GM12873 (cell line): ENCODE data around the gene FGF12.

ENCODE experiments used
- TF ChIP-seq, protein P1 (sequence below): IDR thresholded peaks from 2 replicates; pipeline ENCODE4 v1.5.1; 2012; ENCODE audit warnings: low read depth, mild to moderate bottlenecking, moderate library complexity, low read length, control low read depth; ENCODE audit not compliant: insufficient read depth; ENCODE audit errors: missing control alignments

Gene FGF12

DNA sequence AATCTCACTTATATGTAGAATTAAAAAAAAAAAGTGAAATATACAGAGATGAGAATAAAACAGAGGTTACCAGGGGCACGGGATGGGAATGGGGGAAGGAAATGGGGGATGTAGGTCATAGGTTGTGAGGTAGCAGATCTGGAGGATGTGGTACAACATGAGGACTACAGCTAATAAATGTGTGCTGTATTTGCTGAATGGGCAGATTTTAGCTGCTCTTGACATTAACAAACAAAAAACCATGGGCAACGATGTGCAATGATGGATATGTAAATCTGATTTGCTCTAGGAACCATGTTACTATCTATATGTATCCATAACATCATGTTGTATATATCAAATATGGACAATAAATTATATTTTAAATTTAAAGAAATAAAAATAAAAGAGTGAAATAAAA, 87.4 kb downstream of the FGF12 start:
- TF ChIP-seq, protein P1, sequence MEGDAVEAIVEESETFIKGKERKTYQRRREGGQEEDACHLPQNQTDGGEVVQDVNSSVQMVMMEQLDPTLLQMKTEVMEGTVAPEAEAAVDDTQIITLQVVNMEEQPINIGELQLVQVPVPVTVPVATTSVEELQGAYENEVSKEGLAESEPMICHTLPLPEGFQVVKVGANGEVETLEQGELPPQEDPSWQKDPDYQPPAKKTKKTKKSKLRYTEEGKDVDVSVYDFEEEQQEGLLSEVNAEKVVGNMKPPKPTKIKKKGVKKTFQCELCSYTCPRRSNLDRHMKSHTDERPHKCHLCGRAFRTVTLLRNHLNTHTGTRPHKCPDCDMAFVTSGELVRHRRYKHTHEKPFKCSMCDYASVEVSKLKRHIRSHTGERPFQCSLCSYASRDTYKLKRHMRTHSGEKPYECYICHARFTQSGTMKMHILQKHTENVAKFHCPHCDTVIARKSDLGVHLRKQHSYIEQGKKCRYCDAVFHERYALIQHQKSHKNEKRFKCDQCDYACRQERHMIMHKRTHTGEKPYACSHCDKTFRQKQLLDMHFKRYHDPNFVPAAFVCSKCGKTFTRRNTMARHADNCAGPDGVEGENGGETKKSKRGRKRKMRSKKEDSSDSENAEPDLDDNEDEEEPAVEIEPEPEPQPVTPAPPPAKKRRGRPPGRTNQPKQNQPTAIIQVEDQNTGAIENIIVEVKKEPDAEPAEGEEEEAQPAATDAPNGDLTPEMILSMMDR = no peak

DNA sequence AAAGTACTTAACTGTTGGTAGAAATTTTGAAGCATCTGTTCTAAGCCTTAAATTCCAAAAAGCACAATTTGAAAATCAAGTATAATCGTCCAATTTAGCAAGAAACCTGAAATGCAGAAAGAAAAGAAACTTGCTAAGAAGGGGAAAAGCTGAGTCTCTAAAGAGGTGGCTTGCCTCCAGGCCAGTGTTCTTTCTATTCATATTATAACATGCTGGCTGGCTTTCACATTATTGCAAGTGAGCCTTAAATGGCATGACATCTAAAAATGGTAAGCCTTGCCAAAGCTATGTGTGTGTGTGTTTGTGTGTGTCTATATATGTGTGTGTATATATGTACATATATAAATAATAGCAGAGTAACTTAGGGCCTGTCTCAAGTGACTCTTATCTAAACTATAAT, 89.5 kb downstream of the FGF12 start:
- TF ChIP-seq, protein P1 = no peak

DNA sequence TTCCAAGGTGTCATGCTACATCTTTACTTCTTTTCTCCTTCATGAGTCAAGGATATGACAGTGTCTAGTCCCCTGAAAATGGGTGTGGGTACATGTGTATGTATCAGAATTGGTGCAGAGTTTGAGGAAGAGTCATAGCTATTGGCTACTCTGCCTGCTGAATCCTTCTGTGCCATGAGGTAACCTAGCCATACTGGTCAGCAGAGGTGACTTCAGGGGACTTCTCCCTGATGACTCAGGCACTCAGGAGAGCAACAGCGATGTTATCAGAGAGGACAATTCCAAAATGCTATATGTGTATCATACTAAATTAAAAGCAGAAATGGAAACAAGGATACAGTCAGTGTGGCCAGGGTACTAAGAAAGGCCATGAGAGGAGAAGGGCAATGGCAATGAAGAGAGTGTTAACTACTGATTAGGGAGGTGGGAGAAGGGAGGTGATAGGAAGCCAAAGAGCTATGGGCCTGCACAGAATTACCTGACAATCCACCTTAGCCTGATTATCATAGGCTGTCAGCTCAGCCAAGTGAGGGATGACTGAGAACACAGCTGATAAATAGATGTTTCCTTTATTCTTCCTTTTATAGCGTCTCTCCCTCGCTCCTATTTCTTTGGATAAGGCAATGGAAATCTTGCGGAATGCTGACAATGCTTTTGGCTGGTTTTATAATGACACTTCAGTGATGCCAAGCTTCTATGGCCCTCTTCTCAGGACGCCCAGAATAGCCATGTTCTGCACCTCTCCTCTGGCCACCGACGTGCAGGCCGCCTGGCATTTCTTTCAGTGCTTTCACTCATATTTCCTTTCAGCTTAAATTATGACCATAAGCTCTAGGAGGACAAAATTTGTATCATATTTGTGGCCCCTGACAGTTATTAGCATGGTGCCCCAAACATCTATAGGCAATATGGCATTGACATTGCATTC, 90.6 kb downstream of the FGF12 start:
- TF ChIP-seq, protein P1 = no peak

DNA sequence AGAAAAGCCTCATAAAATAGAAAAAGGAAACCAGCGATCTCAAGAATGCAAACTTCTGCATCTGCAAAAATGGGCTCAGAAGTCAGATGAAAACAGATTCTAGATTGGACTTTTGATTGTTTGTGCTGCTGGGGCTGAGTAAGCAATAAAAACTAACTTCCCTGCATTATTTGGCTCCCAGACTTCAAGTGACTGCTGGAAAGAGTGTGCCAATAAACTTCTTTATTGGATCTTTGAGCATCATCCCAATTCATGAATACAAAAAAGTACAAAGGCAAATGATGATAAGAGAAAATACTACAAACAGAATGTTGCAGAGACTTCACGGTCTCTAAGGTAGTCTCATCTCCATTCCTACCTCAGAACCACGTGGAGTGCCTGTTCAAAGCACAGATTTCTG, 97.9 kb downstream of the FGF12 start:
- TF ChIP-seq, protein P1 = no peak

DNA sequence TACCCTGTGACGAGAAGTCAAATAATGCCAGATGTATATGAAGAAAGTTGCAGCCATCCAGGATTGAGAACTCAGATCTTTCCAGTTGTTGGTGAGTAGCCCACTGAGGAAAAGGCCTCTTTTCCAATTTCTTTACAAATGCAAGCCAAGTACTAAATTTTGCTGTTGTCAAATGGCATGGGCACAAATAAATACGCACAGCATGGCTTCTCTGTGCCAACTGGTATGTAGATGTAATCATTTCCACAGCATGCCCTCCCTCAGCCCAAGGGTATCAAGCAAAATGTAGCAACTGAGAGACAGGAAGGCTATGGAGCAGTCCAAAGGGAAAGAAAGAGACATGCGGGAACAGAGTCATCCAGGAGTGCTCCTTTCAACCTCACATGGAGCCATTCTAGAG, 105.4 kb downstream of the FGF12 start:
- TF ChIP-seq, protein P1 = no peak

DNA sequence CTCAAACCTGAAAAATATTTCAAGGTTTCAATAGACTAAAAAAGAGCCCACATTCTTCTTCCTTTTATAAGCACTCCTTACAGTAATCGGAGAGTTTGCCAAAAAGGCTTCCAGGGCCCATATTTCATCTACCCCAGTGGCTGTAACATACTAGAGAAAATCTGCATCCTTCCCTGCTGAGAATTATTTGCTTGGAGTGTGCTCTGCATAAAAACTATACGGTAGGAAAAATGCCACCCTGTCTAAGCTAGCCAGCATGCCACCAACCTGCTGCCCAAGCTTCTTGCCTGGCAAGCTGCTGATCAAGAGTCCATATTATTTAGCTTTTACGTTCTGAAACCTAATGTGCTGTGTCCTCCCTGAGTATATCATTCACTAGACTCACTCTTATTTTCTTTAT, 107.1 kb downstream of the FGF12 start:
- TF ChIP-seq, protein P1 = no peak

DNA sequence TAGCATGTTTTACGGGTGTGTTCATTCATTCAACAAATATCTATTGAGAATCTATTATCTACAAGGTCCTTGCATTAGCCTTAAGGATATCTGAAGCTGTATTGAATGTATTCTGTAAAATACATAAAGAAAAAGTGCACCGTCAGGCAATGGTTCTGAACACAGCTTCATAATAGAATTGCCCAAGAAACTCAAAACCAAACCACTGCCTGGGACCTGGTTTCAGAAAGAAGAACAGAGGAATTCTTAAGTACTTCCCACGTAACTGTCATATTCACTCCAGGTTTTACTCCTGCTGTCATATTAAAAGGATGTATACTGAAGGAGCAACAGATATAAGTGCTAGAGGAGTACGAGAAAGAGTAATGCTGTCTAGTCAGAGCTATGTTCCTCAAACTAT, 115.9 kb downstream of the FGF12 start:
- TF ChIP-seq, protein P1 = no peak
